ENCODE measurements around the gene LPA. TPM values are rescaled to one million over a fixed set of nuclear protein-coding genes. Genes with fewer than 3 reads are reported as not detected.

LPA gene
- total and polyA plus RNA-seq, 12 donors, result 0.10 to 5.7 (median 0.57) TPM; not detected in 5

DNA sequence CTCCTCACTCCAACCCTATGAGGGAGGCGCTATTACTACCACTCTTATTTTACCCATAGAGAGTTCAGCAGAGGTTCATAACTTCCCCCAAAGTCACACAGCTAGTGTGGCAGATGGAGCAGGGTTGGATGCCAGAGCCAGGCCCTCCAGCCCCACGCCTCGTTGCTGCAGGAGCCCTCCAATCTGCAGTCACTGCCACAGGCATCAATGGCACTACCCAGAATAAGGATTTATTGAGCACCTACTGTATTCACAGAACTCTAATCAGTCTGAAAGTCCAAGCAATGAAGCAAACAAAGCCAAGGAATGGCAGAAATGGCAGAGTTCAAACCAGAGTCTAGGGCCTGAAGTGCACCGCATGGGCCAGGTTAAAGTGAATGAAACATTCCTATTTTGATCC, 144.9 kb downstream of the LPA start:
- DNase-seq, result no peak
- peaks cover 0 to 5% of the 10 kb centered on the region in 2 donors for H3K4me1 ChIP-seq (replicated peaks in 1 of 2)
- H3K27ac ChIP-seq, result no peak overlapping the region
- H3K9me3 ChIP-seq (replicated peaks in 1 of 3), result no peaks in the 10 kb centered on the region
- no peak for TF ChIP-seq POLR2A (IDR thresholded peaks at IDR 0.05)
- TF ChIP-seq, protein P1, sequence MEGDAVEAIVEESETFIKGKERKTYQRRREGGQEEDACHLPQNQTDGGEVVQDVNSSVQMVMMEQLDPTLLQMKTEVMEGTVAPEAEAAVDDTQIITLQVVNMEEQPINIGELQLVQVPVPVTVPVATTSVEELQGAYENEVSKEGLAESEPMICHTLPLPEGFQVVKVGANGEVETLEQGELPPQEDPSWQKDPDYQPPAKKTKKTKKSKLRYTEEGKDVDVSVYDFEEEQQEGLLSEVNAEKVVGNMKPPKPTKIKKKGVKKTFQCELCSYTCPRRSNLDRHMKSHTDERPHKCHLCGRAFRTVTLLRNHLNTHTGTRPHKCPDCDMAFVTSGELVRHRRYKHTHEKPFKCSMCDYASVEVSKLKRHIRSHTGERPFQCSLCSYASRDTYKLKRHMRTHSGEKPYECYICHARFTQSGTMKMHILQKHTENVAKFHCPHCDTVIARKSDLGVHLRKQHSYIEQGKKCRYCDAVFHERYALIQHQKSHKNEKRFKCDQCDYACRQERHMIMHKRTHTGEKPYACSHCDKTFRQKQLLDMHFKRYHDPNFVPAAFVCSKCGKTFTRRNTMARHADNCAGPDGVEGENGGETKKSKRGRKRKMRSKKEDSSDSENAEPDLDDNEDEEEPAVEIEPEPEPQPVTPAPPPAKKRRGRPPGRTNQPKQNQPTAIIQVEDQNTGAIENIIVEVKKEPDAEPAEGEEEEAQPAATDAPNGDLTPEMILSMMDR (IDR thresholded peaks at IDR 0.05), result no peak
- H3K27me3 ChIP-seq, result no peaks in the 10 kb centered on the region
- H3K36me3 ChIP-seq (replicated peaks in 1 of 2), result no peaks in the 10 kb centered on the region
- 78 to 81% (median 79%) methylated on average over 4 of the region's 4 CpGs for WGBS, 4 donors
- no peak overlapping the region for H3K4me3 ChIP-seq
- intact Hi-C loops (cut with DNase I), result no loop called here

DNA sequence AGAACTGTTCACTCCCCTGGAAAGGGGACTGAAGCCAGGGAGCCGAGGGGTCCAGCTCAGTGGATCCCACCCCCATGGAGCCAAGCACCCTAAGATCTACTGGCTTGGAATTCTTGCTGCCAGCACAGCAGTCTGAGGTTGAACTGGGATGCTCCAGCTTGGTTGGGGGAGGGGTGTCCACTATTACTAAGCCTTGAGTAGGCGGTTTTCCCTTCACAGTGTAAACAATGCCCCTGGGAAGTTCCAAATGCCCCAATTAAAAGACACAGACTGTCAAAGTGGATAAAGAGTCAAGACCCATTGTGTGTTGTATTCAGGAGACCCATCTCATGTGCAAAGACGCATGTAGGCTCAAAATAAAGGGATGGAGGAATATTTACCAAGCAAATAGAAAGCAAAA, 150.2 kb downstream of the LPA start:
- DNase-seq, result no peak
- TF ChIP-seq, protein P1 (IDR thresholded peaks at IDR 0.05), result no peak
- no peak for TF ChIP-seq POLR2A (IDR thresholded peaks at IDR 0.05)
- Histone ChIP-seq H3K9me3 (replicated peaks in 1 of 3) (no peaks in the 10 kb centered on the region), H3K4me3 (no peak overlapping the region), H3K36me3 (replicated peaks in 1 of 2) (no peaks in the 10 kb centered on the region), H3K27me3 (no peaks in the 10 kb centered on the region), H3K27ac (no peak overlapping the region), H3K4me1 (replicated peaks in 1 of 2) (no peaks in the 10 kb centered on the region)
- 44 to 71% (median 56%) methylated on average over 2 to 3 of the region's 3 CpGs for WGBS, 4 donors
- intact Hi-C loops (cut with DNase I), result no loop called here

DNA sequence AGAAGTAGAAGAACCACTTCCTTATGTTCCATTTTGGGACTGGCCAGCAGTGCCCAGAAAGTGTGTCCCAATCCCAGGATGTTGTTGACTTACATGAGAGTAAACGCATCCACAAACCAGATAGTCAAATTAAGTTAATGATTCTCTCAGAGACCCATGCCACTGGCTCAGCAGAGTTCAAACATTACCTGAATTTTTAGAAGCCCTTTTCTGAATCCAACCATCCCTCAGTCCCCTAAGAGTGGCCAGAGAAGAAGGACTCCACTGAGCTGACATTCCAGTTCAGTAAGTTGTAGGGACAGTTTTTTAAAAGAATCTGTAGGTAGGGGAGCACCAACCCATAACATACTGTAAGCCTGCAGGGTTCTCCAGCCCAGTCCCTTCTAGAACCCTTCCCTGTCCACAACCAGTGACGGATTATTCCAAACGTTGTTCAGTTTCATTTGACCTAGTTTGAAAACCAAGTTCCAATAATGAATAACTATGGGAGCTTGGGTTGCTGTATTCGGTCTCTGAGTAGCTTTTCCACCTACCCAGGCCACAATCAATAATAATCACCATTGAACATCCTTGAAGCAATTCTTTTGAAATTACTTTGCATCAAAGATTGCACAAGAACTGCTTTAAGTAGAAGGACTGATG, 153.0 kb downstream of the LPA start:
- TF ChIP-seq, protein P1 (IDR thresholded peaks at IDR 0.05), result no peak
- TF ChIP-seq POLR2A (IDR thresholded peaks at IDR 0.05), result no peak
- no peaks in the 10 kb centered on the region for H3K36me3 ChIP-seq (replicated peaks in 1 of 2)
- intact Hi-C loops (cut with DNase I), result no loop called here
- DNase-seq, result no peak
- H3K27ac ChIP-seq, result no peak overlapping the region
- no peak overlapping the region for H3K4me3 ChIP-seq
- H3K4me1 ChIP-seq (replicated peaks in 1 of 2), result no peaks in the 10 kb centered on the region
- no peaks in the 10 kb centered on the region for H3K27me3 ChIP-seq
- H3K9me3 ChIP-seq (replicated peaks in 1 of 3), result no peaks in the 10 kb centered on the region
- WGBS, 4 donors, result 76 to 79% (median 79%) methylated on average over 4 of the region's 4 CpGs

DNA sequence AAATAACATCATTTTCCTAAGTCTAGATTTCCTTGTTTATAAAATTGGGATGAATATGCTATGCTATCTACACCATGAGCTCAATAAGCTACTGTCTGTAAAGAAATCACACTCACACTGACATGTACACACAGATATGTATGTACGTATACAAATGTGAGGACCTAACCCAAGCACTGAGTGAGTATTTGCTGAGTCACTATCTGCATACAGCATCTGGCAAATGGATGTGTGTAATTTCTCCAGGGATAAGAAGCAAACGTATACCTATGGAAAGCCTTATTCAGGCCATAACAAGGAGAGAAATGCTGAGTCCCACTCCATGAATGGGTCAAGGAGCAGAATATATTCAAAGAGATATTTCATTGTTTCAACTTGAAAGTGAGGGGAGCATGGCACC, 153.9 kb downstream of the LPA start:
- Histone ChIP-seq H3K27ac (no peak overlapping the region), H3K27me3 (no peaks in the 10 kb centered on the region), H3K4me1 (replicated peaks in 1 of 2) (no peaks in the 10 kb centered on the region), H3K36me3 (replicated peaks in 1 of 2) (no peaks in the 10 kb centered on the region), H3K4me3 (no peak overlapping the region), H3K9me3 (replicated peaks in 1 of 3) (no peaks in the 10 kb centered on the region)
- intact Hi-C loops (cut with DNase I), result no loop called here
- no peak for DNase-seq
- TF ChIP-seq, protein P1 (IDR thresholded peaks at IDR 0.05), result no peak
- TF ChIP-seq POLR2A (IDR thresholded peaks at IDR 0.05), result no peak
- WGBS, 4 donors, result 67 to 81% (median 70%) methylated on average over 2 of the region's 2 CpGs

Data from adrenal gland (tissue), 12 donors.